Central memory CD4-positive, alpha-beta T cell (primary cell): Measurements from ENCODE around the gene RDH14.

Experiments
- DNase-seq: peaks from one replicate; pipeline ENCODE4 v3.0.0; 2022

RDH14 gene

GRCh38 chr2:18520451-18521425, 39.7 kb downstream of the RDH14 start:
- DNase-seq, result peak; percentile 52

- DNase-seq, result no peak
Observed at GRCh38 chr2:18519914-18520450, 40.5 kb downstream of the RDH14 start.

GRCh38 chr2:18518116-18519111, 42.0 kb downstream of the RDH14 start:
- DNase-seq, result no peak

- no peak for DNase-seq
Observed at GRCh38 chr2:18517386-18517785, 43.1 kb downstream of the RDH14 start.

GRCh38 chr2:18516112-18516511, 44.3 kb downstream of the RDH14 start:
- no peak for DNase-seq

GRCh38 chr2:18514526-18515461, 45.7 kb downstream of the RDH14 start:
- DNase-seq, result no peak

GRCh38 chr2:18510775-18511174, 49.7 kb downstream of the RDH14 start:
- DNase-seq, result no peak

GRCh38 chr2:18506883-18507509, 53.5 kb downstream of the RDH14 start:
- DNase-seq, result no peak

- no peak for DNase-seq
Observed at GRCh38 chr2:18505703-18506341, 54.6 kb downstream of the RDH14 start.
